IPS-11a (cell line): ENCODE results near the gene CLMN.
"Not testable (repeated sequence)": the region's sequence is repeated elsewhere in the genome, so short reads cannot be mapped to it uniquely, and the experiment has no call there.

ENCODE experiments used
- H3K4me3 ChIP-seq: one replicate; pipeline ENCODE4 v1.5.1; 2013; ENCODE audit warnings: low read depth, low read length, control low read depth

CLMN gene

GRCh38 chr14:95222870-95223398 lies 96.8 kb downstream of the CLMN start:
- no peak overlapping the region for H3K4me3 ChIP-seq

GRCh38 chr14:95222151-95222631 lies 97.5 kb downstream of the CLMN start:
- H3K4me3 ChIP-seq, result no peak overlapping the region

GRCh38 chr14:95221531-95221930 lies 98.2 kb downstream of the CLMN start:
- no peak overlapping the region for H3K4me3 ChIP-seq

GRCh38 chr14:95220663-95221231 lies 99.0 kb downstream of the CLMN start:
- no peak overlapping the region for H3K4me3 ChIP-seq

- H3K4me3 ChIP-seq, result no peak overlapping the region
Measured at GRCh38 chr14:95218472-95219193, 101.1 kb downstream of the CLMN start.

- no peak overlapping the region for H3K4me3 ChIP-seq
Measured at GRCh38 chr14:95218006-95218405, 101.7 kb downstream of the CLMN start.

GRCh38 chr14:95217391-95217900 lies 102.3 kb downstream of the CLMN start:
- no peak overlapping the region for H3K4me3 ChIP-seq

GRCh38 chr14:95216008-95216407 lies 103.7 kb downstream of the CLMN start:
- no peak overlapping the region for H3K4me3 ChIP-seq

GRCh38 chr14:95215094-95215725 lies 104.5 kb downstream of the CLMN start:
- no peak overlapping the region for H3K4me3 ChIP-seq

- H3K4me3 ChIP-seq, result no peak overlapping the region
Measured at GRCh38 chr14:95213774-95214173, 105.9 kb downstream of the CLMN start.

GRCh38 chr14:95211721-95212504 lies 107.8 kb downstream of the CLMN start:
- H3K4me3 ChIP-seq, result no peak overlapping the region

- H3K4me3 ChIP-seq, result no peak overlapping the region
Measured at GRCh38 chr14:95210699-95211098, 109.0 kb downstream of the CLMN start.

GRCh38 chr14:95208598-95208997 lies 111.1 kb downstream of the CLMN start:
- H3K4me3 ChIP-seq, result no peak overlapping the region

GRCh38 chr14:95207475-95208233 lies 112.1 kb downstream of the CLMN start:
- no peak overlapping the region for H3K4me3 ChIP-seq

- H3K4me3 ChIP-seq, result no peak overlapping the region
Measured at GRCh38 chr14:95206534-95206933, 113.2 kb downstream of the CLMN start.

GRCh38 chr14:95204705-95205104 lies 115.0 kb downstream of the CLMN start:
- no peak overlapping the region for H3K4me3 ChIP-seq

- not testable (repeated sequence) for H3K4me3 ChIP-seq
Measured at GRCh38 chr14:95201745-95202144, 118.0 kb downstream of the CLMN start.

- no peak overlapping the region for H3K4me3 ChIP-seq
Measured at GRCh38 chr14:95200404-95200803, 119.3 kb downstream of the CLMN start.

- no peak overlapping the region for H3K4me3 ChIP-seq
Measured at GRCh38 chr14:95199298-95199983, 120.3 kb downstream of the CLMN start.

GRCh38 chr14:95198320-95198719 lies 121.4 kb downstream of the CLMN start:
- no peak overlapping the region for H3K4me3 ChIP-seq
